NCI-H1694 (cell line): ENCODE results near the gene CHP2.
"Not testable (repeated sequence)": the region's sequence is repeated elsewhere in the genome, so short reads cannot be mapped to it uniquely, and the experiment has no call there.

Experiments used
- DNase-seq: peaks from one replicate; lab custom pipeline; 2025; lab: John Stamatoyannopoulos, UW

The CHP2 gene

DNA sequence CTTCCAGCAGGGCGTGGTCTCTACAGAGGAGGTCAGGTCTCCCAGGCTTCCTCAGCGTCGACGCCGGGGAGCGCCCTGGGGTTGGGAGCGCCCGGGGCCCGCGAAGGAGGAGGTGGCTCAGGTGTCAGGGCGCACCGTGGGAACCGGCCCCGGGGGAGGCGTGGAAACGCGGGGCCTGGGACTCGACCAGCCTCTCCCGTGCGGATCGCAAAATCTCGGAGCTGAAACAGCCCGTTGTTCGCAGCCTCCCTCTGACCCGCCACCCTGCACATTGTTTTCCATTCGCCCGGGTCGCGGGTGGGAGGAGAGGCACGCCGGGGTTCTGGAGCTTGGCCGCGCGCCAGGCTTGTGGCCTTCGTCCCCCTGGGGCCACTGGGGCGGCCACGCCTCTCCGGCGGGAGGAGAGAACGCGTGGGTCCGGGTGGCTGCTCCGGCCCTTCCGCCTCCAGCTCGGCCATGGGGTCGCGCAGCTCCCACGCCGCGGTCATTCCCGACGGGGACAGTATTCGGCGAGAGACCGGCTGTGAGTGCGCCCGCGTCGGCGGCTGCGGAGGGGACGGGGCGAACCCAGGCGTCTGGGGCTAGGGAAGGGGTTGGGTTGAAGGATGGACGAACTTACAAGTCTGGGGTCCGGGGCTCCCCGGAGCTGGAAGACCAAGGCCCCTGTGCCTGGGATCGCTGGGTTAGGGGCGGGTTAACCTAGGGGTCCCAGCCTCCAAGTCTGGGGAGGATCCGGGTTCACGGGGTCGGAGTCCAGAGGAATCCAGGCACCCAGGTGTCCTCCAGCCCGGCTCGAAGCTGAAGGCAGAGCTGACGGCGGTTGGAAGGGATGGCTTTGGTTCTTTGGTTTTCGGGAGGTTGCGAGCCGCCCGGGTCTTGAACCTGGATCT, at the start of gene CHP2:
TSS of gene CHP2 (plus strand) at position 433 of the 890 bp plus-strand sequence. CDS start at position 457, 24 bp downstream.
- no peak for DNase-seq

DNA sequence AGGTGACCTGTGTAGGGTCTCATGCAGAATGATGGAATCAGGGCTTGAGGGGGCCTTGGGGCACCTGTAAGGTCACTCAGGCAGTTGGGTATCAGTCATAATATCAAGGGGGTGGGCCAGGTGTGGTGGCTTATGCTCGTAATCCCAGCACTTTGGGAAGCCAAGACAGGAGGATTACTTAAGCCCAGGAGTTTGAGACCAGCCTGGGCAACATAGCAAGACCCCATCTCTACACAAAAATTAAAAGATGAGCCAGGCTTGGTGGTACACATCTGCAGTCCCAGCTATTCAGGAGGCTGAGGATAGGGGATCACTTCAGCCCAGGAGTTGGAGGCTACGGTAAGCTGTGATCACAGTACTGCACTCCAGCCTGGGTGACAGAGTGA, 49.3 kb upstream of the CHP2 start:
- DNase-seq, result no peak

DNA sequence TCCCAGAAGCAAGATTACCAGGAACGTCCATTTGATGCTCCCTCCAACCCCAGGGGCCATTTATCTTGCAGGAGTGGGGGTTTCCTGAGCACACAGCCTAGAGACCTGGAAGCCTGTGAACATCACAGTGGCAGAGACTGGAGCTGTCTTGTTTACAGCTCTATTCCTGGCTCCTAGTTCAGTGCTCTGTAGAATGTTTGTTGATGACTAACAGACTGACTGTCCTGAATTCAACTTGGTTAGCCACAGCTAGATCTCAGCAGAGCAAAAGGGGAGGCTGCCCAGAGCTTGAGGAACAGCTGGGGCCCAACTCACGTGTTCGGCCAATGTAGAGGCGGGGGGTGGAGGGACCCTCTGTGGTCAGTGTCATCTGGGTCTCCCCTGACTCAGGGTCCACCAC, 48.4 kb upstream of the CHP2 start:
- DNase-seq, result no peak

DNA sequence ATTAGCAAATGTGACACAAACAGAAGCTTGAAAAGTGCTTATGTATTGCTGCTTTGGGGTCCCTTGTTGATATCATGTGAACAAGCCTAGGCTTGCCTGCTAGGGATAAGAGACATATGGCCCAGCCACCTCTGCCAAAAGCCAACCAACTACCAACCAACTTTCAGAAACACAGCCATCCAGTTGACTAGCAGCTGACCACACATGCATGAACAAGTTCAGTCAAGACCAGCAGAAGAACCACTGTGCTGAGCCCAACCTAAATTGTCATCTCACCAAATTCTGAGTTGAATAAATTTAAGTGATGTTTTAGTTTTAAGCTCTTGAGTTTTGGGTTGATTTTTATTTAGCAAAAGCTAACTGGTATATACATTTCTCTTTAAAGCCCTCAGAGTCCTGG, 45.3 kb upstream of the CHP2 start:
- no peak for DNase-seq

DNA sequence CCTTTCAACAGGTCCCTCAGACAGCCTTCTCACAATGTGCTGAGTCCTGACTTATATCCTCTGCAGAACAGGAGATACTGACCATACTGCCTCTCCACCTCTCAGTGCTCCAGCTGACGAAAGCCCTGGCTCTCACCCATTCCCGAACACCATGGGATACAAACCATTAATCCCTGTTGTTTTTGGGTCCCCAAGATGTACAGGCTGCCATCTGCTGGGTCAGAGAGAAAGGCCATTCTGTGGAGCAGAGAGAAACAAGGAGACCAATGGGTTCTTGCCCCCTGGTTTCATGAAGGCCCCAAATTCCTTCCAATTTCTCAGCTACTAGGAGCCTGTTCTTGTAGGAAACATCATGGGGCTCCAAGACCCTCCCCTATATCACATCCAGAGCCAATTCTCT, 44.8 kb upstream of the CHP2 start:
- DNase-seq, result no peak

DNA sequence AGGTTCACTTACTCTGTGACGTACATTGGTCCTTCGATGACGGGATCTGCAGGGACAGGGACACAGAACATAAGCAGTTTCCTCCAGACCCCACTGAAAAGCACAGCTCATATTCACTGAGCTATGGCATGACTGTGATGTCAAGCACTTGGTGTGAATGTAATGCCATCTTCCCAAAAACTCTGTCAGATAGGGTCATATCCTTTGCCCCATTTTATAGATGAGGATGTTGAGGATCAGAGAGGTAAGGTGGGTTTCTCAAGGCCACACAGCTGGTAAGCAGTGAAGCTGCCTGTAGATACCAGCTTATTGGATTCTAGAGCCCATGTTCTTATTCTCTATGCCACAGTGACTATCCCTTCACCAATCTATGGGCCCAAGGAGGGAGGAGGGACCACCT, 44.3 kb upstream of the CHP2 start:
- DNase-seq, result no peak

DNA sequence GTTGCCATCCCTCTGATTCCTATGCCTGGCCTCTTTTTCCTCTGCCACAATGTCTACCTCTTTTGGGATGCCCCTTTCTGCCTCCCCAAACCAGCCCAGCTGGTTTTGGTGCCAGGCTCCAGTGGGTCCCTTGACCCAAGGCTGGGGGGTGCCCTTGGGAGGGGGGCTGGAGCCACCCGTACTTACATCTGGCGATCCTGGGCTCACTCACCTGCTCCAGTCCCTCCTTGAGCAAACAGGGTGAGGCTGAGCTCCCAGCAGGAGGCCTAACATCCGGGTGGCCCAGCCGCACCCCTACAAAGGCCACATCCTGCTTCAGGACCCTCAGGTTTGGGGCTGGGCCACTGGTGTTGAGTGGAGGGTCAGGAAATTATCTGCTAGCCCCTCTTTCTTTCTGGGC, 43.0 kb upstream of the CHP2 start:
- DNase-seq, result no peak

DNA sequence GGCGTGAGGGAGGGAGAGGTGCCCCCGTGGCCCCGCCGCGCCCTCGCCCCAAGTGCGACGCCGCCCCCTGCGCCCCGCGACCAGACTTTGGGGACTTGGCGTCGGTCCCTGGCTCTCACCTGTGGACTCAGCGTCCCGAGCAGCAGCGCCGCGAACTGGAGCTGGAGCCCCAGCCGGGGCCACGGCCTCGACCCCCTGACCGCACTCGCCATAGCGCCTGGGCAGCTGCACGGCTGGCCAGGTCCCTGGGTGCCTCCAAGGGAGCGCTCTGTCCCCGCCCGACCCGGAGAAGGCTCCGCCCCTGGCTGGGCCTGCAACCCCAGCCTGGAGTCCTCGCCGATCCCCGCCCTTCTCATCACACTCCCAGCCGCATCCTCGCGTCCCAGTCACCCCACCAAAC, 41.9 kb upstream of the CHP2 start, which contains the start of gene ERN2:
TSS of gene ERN2 (minus strand) at position 247 of the 400 bp plus-strand sequence. CDS start at position 212, 35 bp downstream.
- DNase-seq, result no peak

DNA sequence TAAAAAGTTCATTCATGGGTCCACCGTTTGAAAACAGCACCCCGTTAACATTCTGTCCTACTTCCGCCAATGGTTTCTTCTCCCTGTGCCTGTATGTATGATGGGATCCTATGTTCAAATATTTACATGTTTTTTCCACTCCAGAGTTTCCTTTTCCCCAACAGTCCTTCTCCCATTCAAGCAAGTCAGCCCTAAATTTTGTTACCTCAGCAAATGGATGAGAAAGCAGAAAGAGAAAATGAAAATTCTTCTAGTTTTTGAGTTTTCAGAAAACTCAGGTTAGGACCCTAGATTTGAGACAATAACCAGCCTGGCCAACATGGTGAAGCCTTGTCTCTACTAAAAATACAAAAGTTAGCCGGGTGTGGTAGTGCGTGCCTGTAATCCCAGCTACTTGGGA, 38.3 kb upstream of the CHP2 start:
- no peak for DNase-seq

DNA sequence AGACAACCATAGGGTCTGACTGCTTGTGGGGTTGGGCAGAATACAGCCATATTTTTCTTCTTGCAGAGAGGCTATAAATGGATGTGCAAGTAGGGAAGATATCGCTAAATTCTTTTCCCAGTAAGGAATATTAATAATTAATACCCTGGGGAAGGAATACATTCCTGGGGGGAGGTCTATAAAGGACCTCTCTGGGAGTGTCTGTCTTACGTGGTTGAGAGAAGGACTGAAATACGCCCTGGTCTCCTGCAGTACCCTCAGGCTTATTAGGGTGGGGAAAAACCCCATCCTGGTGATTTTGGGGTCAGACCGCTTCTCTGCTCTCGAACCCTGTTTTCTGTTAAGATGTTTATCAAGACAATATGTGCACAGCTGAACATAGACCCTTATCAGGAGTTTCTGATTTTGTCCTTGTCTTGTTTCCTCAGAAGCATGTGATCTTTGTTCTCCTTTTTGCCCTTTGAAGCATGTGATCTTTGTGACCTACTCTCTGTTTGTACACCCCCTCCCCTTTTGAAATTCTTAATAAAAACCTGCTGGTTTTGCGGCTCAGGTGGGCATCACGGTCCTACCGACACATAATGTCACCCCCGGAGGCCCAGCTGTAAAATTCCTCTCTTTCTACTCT, 32.1 kb upstream of the CHP2 start:
- not testable (repeated sequence) for DNase-seq

DNA sequence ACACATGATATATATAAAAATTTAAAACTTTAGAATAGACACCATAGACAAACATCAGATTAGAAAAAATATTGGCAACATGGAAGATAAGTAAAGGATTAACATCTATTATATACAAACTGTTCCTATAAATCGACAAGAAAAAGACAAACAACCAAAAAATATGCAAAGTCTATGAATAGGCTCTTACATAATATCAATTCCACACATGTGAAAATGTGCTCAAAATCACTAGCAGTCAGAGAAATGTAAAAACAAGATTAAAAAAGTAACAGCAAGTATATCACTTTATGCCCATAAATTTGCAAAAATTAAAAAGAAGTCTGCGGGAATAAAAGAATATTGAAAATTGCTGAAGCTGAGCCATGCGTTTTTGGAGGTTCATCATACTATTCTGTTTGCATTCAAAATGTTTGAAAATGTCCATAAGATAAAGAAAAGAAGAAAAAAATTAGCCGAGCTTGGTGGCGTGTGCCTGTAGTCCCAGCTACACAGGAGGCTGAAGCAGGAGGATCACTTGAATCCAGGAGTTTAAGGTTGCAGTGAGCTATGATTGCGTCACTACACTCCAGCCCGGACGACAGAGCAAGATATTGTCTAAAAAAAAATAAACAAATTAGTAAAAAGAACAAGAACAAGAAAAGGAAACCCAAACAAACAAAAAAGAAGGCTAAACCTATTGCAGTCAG, 30.6 kb upstream of the CHP2 start:
- no peak for DNase-seq

DNA sequence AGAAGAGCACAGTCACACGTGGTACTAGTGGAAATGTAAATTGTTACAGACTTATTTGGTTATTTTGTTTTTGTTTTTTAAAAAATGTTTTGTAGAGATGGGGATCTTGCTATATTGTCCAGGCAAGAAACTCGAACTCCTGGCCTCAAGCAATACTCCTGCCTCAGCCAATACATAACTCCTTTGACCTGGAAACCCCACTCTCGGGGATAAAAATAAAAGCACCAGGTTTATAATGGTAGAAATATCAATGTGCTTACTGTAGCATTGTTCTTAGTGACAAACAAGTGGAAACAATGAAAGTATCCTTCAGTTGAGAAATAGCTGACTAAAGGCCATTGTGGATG, 30.1 kb upstream of the CHP2 start:
- no peak for DNase-seq

DNA sequence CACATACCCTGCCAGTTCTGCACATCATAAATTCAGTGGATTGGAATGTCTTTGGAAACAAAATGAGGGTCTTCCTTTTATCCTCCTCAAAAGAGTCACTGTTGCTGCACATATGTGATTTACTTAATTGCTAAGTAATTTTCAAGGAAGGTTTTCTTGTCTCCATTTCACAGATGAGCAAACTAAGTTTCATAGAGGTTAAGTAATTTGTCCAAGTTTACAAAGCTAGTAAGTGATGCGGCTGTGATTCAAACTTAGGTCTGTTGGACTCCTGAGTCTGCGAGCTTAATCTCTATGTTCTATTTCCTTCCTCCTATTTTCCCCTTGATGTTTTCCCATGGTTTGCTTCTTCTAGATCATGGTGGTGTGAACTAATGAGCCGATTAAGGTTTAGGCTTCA, 28.1 kb upstream of the CHP2 start:
- DNase-seq, result no peak

DNA sequence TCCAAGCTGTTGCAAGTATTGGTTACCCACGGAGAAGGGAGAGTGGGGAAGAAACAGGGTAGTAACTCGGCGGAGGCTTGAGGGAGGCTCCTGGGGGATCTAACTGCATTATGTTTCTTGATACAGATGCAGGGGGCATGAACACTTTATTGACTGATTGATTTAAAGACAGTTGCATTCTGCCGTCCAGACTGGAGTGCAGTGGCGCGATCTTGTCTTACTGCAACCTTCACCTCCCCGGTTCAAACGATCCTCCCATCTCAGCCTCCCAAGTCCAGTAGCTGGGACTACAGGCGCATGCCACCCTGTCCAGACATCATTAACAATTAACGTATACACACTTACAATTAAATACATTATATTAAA, 26.7 kb upstream of the CHP2 start:
- DNase-seq, result no peak

DNA sequence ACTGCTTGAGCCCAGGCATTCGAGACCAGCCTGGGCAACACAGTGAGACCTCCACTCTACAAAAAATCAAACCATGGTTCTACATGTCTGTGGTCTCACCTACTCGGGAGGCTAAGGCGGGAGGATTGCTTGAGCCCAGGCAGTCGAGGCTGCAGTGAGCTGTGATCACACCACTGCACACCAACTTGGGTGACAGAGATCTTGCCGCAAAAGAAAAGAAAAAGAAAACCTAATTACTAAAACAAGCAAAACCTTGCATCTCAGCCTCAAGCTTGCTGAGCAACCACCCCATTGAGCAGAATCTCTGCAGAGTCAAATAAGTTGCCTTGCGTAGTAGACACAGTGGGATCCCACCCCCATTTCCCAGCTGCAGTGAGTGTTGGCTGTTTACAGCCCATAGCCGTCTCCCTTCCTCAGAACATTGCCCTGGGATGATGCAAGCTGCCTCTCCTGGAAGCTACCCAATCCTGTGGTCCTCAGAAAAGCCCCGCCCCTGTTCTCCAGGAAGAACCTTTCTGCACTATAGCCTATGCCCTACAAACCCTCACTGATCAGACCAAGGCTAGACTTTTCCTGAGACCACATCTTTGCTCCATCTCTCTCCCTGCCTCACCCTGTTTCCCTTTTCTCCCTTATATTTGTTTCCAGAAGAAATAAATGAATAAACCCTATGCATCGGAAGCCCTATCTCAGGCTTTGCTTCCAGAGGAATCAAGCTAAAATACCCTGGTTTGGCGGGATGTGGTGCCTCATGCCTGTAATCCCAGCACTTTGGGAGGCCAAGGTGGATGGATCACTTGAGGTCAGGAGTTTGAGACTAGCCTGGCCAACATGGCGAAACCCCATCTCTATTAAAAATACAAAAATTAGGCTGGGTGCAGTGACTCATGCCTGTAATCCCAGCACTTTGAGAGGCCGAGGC, 25.1 kb upstream of the CHP2 start:
- DNase-seq, result no peak

DNA sequence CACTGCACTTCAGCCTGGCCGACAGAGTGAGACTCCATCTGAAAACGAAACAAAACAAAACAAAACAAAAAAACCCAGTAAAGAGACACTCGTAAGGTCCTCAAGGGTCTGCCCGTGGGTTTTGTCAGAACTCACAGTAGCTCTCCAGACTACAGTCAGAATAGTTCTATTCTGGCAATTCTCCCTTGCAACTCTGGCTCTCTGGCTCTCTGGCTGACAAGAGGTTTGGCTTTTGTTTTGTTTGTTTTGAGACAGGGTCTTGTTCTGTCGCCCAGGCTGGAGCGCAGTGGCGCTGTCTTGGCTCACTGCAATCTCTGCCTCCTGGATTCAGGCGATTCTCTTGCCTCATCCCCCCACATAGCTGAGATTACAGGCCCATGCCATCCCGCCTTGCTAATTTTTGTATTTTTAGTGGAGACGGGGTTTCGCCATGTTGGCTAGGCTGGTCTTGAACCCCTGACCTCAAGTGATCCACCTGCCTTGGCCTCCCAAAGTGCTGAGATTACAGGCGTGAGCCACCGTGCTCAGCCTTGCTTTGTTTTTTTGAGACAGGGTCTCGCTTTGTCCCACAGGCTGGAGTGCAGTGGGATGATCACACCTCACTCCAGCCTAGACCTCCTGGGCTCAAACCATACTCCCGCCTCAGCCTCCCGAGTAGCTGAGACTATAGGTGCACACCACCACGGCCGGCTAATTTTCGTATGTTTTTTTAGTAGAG, 20.5 kb upstream of the CHP2 start:
- no peak for DNase-seq

DNA sequence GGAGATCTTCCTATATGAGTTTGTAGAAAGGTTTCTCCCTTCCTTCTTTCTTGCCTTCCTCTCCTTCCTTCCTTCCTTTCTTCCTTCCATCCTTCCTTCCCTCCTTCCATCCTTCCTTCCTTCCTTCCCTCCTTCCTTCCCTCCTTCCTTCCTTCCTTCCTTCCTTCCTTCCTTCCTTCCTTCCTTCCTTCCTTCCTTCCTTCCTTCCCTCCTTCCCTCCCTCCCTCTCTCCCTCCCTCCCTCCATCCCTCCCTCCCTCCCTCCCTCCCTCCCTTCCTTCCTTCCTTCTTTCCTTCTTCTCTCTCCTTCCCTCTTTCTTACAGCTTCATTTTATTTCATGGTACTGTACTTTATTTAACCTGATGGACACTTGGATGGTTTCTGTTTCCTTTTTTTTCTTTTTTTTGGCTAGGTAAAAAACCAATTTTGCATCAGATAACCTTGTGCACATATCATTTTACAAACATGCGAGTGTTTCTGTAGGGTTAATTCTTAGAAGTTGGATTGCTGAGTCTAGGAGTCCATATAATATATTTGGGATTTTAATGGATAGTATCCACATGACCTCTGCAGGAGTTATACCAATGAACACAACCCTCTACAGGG, 17.3 kb upstream of the CHP2 start:
- not testable (repeated sequence) for DNase-seq

DNA sequence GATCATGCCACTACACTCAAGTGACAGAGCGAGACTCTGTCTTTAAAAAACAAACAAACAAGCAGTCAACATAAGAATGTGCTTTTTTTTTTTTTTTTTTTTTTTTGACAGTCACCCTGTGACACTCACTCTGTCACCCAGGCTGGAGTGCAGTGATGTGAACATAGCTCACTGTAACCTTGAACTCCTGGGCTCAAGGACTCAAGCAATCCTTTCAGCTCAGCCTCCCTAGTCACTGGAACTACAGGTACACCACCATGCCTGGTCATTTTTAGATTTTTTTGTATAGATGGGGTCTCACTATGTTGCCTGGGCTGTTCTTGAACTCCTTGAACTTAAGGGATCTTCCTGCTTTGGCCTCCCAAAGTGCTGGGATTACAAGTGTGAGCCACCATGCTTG, 15.3 kb upstream of the CHP2 start:
- no peak for DNase-seq

DNA sequence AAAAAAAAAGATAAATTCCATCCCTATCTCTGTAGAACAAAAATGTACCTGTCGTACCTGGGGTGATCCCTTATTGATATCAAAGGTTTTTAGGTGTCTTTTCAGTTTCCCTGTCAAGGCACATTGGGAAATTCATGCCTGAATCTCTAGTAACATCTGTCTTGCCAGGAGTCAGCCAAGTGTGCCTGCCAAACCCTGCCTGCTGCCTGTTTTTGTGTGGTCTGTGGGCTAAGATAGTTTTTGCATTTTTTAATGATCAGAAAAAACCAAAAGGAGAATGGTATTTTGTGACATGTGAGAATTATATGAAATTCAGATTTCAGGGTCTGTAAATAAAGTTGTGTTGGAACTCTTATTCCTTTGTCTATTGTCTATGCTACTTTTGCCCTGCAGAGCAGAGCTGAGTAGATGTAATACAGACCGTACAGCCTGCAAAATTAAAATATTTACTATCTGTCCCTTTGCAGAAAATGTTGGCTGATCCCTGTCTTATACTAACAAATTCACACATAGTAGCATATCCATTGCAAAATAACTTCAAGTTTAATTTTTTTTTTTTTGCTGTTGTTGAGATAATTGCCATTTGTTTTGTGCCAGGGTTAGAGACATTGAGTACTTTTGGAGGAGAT, 13.0 kb upstream of the CHP2 start:
- DNase-seq, result no peak

DNA sequence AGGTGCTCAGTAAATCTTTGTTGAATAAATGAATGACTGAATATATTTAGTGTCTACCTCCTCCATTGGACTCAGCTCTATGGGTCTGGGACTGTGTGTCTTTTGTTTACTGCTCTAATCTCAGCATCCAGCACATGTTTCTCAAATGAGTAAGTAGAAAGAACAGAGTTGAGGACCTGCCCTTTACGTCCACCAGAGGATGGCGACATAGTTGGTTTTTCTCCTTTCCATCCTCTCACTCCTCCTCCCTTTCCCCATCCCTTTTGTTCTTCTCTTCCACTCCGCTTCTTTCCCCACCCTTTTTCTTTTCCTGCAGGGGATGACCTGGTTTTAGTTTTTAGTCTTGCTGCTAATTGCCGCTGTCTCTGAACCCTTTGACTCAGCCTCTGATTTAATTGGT, 12.1 kb upstream of the CHP2 start:
- DNase-seq, result no peak
